Measurements from ENCODE around the gene MINDY2. TPM values are rescaled to one million over a fixed set of nuclear protein-coding genes. Genes with fewer than 3 reads are reported as not detected.

The MINDY2 gene
- total RNA-seq, 4 donors from 2014 or later, result 17.2 to 62.1 (median 27.7) TPM

- no peaks in the 10 kb centered on the region for H3K36me3 ChIP-seq
- intact Hi-C loops (cut with DNase I; ENCODE audit: low total_unique reads), result no loop called here
- peak overlapping the region; percentile 93 to 97 for H3K27ac ChIP-seq
- peaks cover 0 to 4% of the 10 kb centered on the region in 2 donors for H3K4me1 ChIP-seq
- no peak for DNase-seq
- no peaks in the 10 kb centered on the region for H3K27me3 ChIP-seq
- no peak for TF ChIP-seq POLR2A (IDR thresholded peaks at IDR 0.05)
- TF ChIP-seq, protein P1, sequence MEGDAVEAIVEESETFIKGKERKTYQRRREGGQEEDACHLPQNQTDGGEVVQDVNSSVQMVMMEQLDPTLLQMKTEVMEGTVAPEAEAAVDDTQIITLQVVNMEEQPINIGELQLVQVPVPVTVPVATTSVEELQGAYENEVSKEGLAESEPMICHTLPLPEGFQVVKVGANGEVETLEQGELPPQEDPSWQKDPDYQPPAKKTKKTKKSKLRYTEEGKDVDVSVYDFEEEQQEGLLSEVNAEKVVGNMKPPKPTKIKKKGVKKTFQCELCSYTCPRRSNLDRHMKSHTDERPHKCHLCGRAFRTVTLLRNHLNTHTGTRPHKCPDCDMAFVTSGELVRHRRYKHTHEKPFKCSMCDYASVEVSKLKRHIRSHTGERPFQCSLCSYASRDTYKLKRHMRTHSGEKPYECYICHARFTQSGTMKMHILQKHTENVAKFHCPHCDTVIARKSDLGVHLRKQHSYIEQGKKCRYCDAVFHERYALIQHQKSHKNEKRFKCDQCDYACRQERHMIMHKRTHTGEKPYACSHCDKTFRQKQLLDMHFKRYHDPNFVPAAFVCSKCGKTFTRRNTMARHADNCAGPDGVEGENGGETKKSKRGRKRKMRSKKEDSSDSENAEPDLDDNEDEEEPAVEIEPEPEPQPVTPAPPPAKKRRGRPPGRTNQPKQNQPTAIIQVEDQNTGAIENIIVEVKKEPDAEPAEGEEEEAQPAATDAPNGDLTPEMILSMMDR (IDR thresholded peaks at IDR 0.05), result no peak
- H3K4me3 ChIP-seq, result peak overlapping the region; percentile 85 to 87
- H3K9me3 ChIP-seq, result no peaks in the 10 kb centered on the region
Observed at GRCh38 chr15:58748040-58748851, 22.9 kb upstream of the MINDY2 start.

GRCh38 chr15:58748852-58749531 is 22.1 kb upstream of the MINDY2 start:
- peak; percentile 41 for DNase-seq
- no peak for TF ChIP-seq POLR2A (IDR thresholded peaks at IDR 0.05)
- TF ChIP-seq, protein P1 (IDR thresholded peaks at IDR 0.05), result peak in 1 of 4 experiments; percentile 3
- Histone ChIP-seq H3K4me1 (no peaks in the 10 kb centered on the region), H3K4me3 (peak overlapping the region; percentile 85 to 87), H3K9me3 (no peaks in the 10 kb centered on the region), H3K27ac (peak overlapping the region; percentile 93 to 97), H3K36me3 (no peaks in the 10 kb centered on the region), H3K27me3 (no peaks in the 10 kb centered on the region)
- intact Hi-C loops (cut with DNase I; ENCODE audit: low total_unique reads), result no loop called here

DNA sequence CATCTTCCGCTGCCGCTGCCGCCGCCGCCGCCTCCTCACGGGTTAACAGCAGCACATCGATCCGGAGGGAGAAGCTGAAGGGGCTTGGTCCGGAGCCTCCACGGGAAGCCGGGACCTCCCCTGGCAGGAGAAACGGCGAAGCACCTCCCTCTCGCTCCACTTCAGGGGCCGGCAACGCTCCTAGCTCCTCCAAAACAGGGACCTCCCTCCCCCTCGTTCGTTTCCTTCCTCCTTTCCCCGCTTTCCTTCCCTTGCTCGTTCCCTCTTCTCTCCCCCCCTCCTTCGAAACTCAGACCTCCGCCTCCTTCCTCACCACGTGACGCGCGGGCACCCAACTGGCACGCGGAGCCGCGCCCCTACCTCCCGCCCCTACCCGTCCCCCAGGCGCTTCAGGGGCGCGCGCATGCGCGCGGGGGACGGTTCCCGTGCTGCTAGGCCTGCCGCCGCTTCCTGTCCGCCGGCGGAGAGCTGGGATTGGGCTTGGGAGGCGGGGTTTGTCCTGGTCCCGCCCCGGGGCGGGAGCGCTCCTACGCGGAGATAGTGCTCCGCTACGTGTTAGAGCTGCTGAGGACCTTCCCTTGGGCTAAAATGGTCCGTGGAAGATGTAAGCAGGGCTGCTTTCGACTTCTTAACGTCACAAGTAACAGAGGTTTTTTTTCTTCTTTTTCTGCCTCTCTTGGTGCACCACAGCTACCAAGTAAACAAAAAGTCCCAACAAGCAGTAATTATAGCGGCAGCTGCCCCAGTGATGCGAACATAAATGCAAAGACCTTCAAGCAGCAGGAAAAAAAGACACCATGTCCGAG is 21.4 kb upstream of the MINDY2 start, which contains the start of gene ADAM10:
Gene ADAM10, minus strand, starts transcription at position 176 of the 806 bp plus-strand sequence. Its CDS starts 173 bp downstream, at position 3.
- TF ChIP-seq POLR2A (IDR thresholded peaks at IDR 0.05), result peak; percentile 80 to 89
- TF ChIP-seq, protein P1 (IDR thresholded peaks at IDR 0.05), result peak in 1 of 4 experiments; percentile 2
- no peaks in the 10 kb centered on the region for H3K4me1 ChIP-seq
- H3K36me3 ChIP-seq, result no peaks in the 10 kb centered on the region
- no peaks in the 10 kb centered on the region for H3K27me3 ChIP-seq
- peak within 1 kb of the TSS; percentile 93 to 97 for H3K27ac ChIP-seq
- intact Hi-C loops (cut with DNase I; ENCODE audit: low total_unique reads), result no loop called here
- peak within 1 kb of the TSS; percentile 85 to 87 for H3K4me3 ChIP-seq
- peak; percentile 98 to 99 for DNase-seq
- no peaks in the 10 kb centered on the region for H3K9me3 ChIP-seq

DNA sequence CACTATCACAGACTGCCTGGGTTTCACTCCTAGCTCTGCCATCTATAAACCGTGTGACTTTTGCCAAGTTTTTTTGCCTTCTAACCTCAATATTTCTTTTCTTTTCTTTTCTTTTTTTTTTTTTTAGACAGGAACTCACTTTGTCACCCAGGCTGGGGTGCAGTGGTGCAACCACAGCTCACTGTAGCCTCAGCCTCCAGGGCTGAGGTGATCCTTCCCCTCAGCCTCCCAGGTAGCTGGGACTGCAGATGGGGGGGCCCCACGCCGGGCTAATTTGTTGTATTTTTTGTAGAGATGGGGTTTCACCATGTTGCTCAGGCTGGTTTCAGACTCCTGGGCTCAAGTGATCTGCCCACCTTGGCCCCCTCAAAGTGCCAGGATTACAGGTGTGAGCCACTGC is 18.4 kb upstream of the MINDY2 start:
- Histone ChIP-seq H3K27me3 (no peaks in the 10 kb centered on the region), H3K27ac (no peak overlapping the region), H3K36me3 (no peaks in the 10 kb centered on the region), H3K9me3 (no peaks in the 10 kb centered on the region), H3K4me3 (no peak overlapping the region), H3K4me1 (no peaks in the 10 kb centered on the region)
- intact Hi-C loops (cut with DNase I; ENCODE audit: low total_unique reads), result no loop called here
- no peak for TF ChIP-seq POLR2A (IDR thresholded peaks at IDR 0.05)
- TF ChIP-seq, protein P1 (IDR thresholded peaks at IDR 0.05), result no peak
- no peak for DNase-seq
